ENCODE data around the gene RAB11A. TPM values are rescaled to one million over a fixed set of nuclear protein-coding genes. Genes with fewer than 3 reads are reported as not detected.
"Not testable (repeated sequence)": the region's sequence is repeated elsewhere in the genome, so short reads cannot be mapped to it uniquely, and the experiment has no call there.

The RAB11A gene
- total and polyA plus RNA-seq, 4 experiments from 2014 or later = 84.7 to 265 (median 171) TPM

GRCh38 chr15:65870889-65871533, 1.7 kb downstream of the RAB11A start:
- Mint-ChIP-seq H3K9me3 (peaks cover 0 to 8% (median 0%) of the 10 kb centered on the region in 8 donors), H3K4me1 (peaks cover 22 to 56% (median 35%) of the 10 kb centered on the region in 4 donors), H3K27ac (peak overlapping the region; percentile 98 to 100 (median 99)), H3K36me3 (peaks cover 4 to 33% of the 10 kb centered on the region in 2 donors), H3K4me3 (peak overlapping the region; percentile 95 to 100 (median 98)), H3K27me3 (peaks cover 0 to 5% of the 10 kb centered on the region in 2 donors)
- Histone ChIP-seq H3K9me3 (ENCODE audit: control insufficient read depth in 1 of 2, low read length in 2 of 2) (no peaks in the 10 kb centered on the region), H3K4me3 (ENCODE audit: low read length in 2 of 2) (peak overlapping the region; percentile 92 to 99), H3K4me1 (ENCODE audit: insufficient read depth, low read length) (peaks cover 44% of the 10 kb centered on the region), H3K27me3 (ENCODE audit: insufficient read depth, low read length) (no peaks in the 10 kb centered on the region), H3K27ac (ENCODE audit: low read depth, low read length) (peak overlapping the region; percentile 89), H3K36me3 (ENCODE audit: insufficient read depth, low read length) (no peaks in the 10 kb centered on the region)
- DNase-seq = no peak
- ChIA-PET POLR2A (ENCODE audit: partially characterized antibody) (interaction anchor here (0.6 to 2.9 kb wide), 6 partner anchors 13 to 1519 kb away, joined by 3 to 41 read pairs (median 12); partner anchors contain the start of genes DENND4A and INTS14), CTCF (ENCODE audit: partially characterized antibody) (interaction anchor here (1.5 to 3.8 kb wide), 3 partner anchors 17 to 260 kb away, joined by 4 to 20 read pairs (median 6); partner anchors contain the start of gene INTS14)
- intact Hi-C loops (cut with micrococcal nuclease) = loop anchor here (2.0 kb wide), 1 partner anchor 18 kb away; no protein-coding TSS in a partner anchor

- Mint-ChIP-seq H3K36me3 (peaks cover 4 to 37% of the 10 kb centered on the region in 2 donors), H3K4me1 (peaks cover 22 to 56% (median 35%) of the 10 kb centered on the region in 4 donors), H3K27ac (peak overlapping the region in 1 of 7 donors; percentile 23)
- peaks cover 48% of the 10 kb centered on the region for H3K4me1 ChIP-seq (ENCODE audit: insufficient read depth, low read length)
- H3K9me3 Mint-ChIP-seq; H3K4me3 ChIP-seq (ENCODE audit: low read length in 2 of 2); H3K36me3 ChIP-seq (ENCODE audit: insufficient read depth, low read length); H3K27me3 ChIP-seq (ENCODE audit: insufficient read depth, low read length); CTCF ChIA-PET (ENCODE audit: partially characterized antibody); H3K4me3 Mint-ChIP-seq; DNase-seq; H3K9me3 ChIP-seq (ENCODE audit: control insufficient read depth in 1 of 2, low read length in 2 of 2); H3K27me3 Mint-ChIP-seq; H3K27ac ChIP-seq (ENCODE audit: low read depth, low read length): not testable (repeated sequence)
- POLR2A ChIA-PET (ENCODE audit: partially characterized antibody) = interaction anchor here (0.7 kb wide), 1 partner anchor 10 kb away, joined by 3 read pairs; no protein-coding TSS in a partner anchor
- intact Hi-C loops (cut with micrococcal nuclease) = loop anchor here (2.0 kb wide), 1 partner anchor 17 kb away; no protein-coding TSS in a partner anchor
These were observed 2.6 kb downstream of the RAB11A start for GRCh38 chr15:65871886-65872285.

- H3K27me3 ChIP-seq (ENCODE audit: insufficient read depth, low read length); intact Hi-C loops (cut with micrococcal nuclease); DNase-seq; H3K9me3 ChIP-seq (ENCODE audit: control insufficient read depth in 1 of 2, low read length in 2 of 2); H3K27me3 Mint-ChIP-seq; H3K27ac ChIP-seq (ENCODE audit: low read depth, low read length); H3K4me3 ChIP-seq (ENCODE audit: low read length in 2 of 2); H3K9me3 Mint-ChIP-seq; H3K36me3 ChIP-seq (ENCODE audit: insufficient read depth, low read length); CTCF ChIA-PET (ENCODE audit: partially characterized antibody): not testable (repeated sequence)
- H3K27ac Mint-ChIP-seq = peak overlapping the region in 2 of 7 donors; percentile 64 to 72
- peak overlapping the region in 5 of 8 donors; percentile 10 to 65 (median 47) for H3K4me3 Mint-ChIP-seq
- POLR2A ChIA-PET (ENCODE audit: partially characterized antibody) = interaction anchor here (0.7 kb wide), 1 partner anchor 9 kb away, joined by 3 read pairs; no protein-coding TSS in a partner anchor
- peaks cover 25 to 62% (median 39%) of the 10 kb centered on the region in 4 donors for H3K4me1 Mint-ChIP-seq
- peaks cover 48% of the 10 kb centered on the region for H3K4me1 ChIP-seq (ENCODE audit: insufficient read depth, low read length)
- H3K36me3 Mint-ChIP-seq = peaks cover 10 to 42% of the 10 kb centered on the region in 2 donors
These were observed 3.3 kb downstream of the RAB11A start for GRCh38 chr15:65872596-65872995.

GRCh38 chr15:65873256-65873655, 4.0 kb downstream of the RAB11A start:
- intact Hi-C loops (cut with micrococcal nuclease) = no loop called here

GRCh38 chr15:65875458-65875857, 6.2 kb downstream of the RAB11A start:
- H3K4me1 ChIP-seq (ENCODE audit: insufficient read depth, low read length) = peaks cover 43% of the 10 kb centered on the region
- no peaks in the 10 kb centered on the region for H3K9me3 ChIP-seq (ENCODE audit: control insufficient read depth in 1 of 2, low read length in 2 of 2)
- H3K4me3 Mint-ChIP-seq = peak overlapping the region in 1 of 8 donors; percentile 5
- peak overlapping the region in 1 of 7 donors; percentile 25 for H3K27ac Mint-ChIP-seq
- H3K9me3 Mint-ChIP-seq = no peaks in the 10 kb centered on the region
- H3K4me3 ChIP-seq (ENCODE audit: low read length in 2 of 2) = no peak overlapping the region
- peaks cover 32% of the 10 kb centered on the region for H3K36me3 ChIP-seq (ENCODE audit: insufficient read depth, low read length)
- H3K36me3 Mint-ChIP-seq = peaks cover 24 to 46% of the 10 kb centered on the region in 2 donors
- peaks cover 28 to 46% (median 38%) of the 10 kb centered on the region in 4 donors for H3K4me1 Mint-ChIP-seq
- CTCF ChIA-PET (ENCODE audit: partially characterized antibody) = interaction anchor here (1.3 kb wide), 1 partner anchor 13 kb away, joined by 4 read pairs; no protein-coding TSS in a partner anchor
- POLR2A ChIA-PET (ENCODE audit: partially characterized antibody) = interaction anchor here (0.6 kb wide), 1 partner anchor 1174 kb away, joined by 3 read pairs; no protein-coding TSS in a partner anchor
- DNase-seq = no peak
- H3K27me3 Mint-ChIP-seq = no peaks in the 10 kb centered on the region
- intact Hi-C loops (cut with micrococcal nuclease) = no loop called here
- no peak overlapping the region for H3K27ac ChIP-seq (ENCODE audit: low read depth, low read length)
- H3K27me3 ChIP-seq (ENCODE audit: insufficient read depth, low read length) = no peaks in the 10 kb centered on the region

More at GRCh38 chr15:65873256-65873655, 4.0 kb downstream of the RAB11A start:
- H3K27ac ChIP-seq (ENCODE audit: low read depth, low read length) = no peak overlapping the region
- peaks cover 27 to 67% (median 41%) of the 10 kb centered on the region in 4 donors for H3K4me1 Mint-ChIP-seq
- H3K36me3 Mint-ChIP-seq = peaks cover 16 to 49% of the 10 kb centered on the region in 2 donors
- H3K9me3 ChIP-seq (ENCODE audit: control insufficient read depth in 1 of 2, low read length in 2 of 2) = no peaks in the 10 kb centered on the region
- H3K4me1 ChIP-seq (ENCODE audit: insufficient read depth, low read length) = peaks cover 48% of the 10 kb centered on the region
- ChIA-PET CTCF (ENCODE audit: partially characterized antibody) (no interaction called here), POLR2A (ENCODE audit: partially characterized antibody) (no interaction called here)
- H3K9me3 Mint-ChIP-seq = peaks cover 0 to 8% (median 0%) of the 10 kb centered on the region in 8 donors
- H3K27ac Mint-ChIP-seq = peak overlapping the region in 1 of 7 donors; percentile 64
- no peak overlapping the region for H3K4me3 Mint-ChIP-seq
- DNase-seq = no peak
- peaks cover 15% of the 10 kb centered on the region for H3K36me3 ChIP-seq (ENCODE audit: insufficient read depth, low read length)
- no peaks in the 10 kb centered on the region for H3K27me3 ChIP-seq (ENCODE audit: insufficient read depth, low read length)
- no peak overlapping the region for H3K4me3 ChIP-seq (ENCODE audit: low read length in 2 of 2)
- peaks cover 0 to 5% of the 10 kb centered on the region in 2 donors for H3K27me3 Mint-ChIP-seq

- Histone ChIP-seq H3K27me3 (ENCODE audit: insufficient read depth, low read length) (no peaks in the 10 kb centered on the region), H3K36me3 (ENCODE audit: insufficient read depth, low read length) (peaks cover 43% of the 10 kb centered on the region), H3K4me3 (ENCODE audit: low read length in 2 of 2) (no peak overlapping the region), H3K4me1 (ENCODE audit: insufficient read depth, low read length) (peaks cover 38% of the 10 kb centered on the region), H3K9me3 (ENCODE audit: control insufficient read depth in 1 of 2, low read length in 2 of 2) (no peaks in the 10 kb centered on the region), H3K27ac (ENCODE audit: low read depth, low read length) (no peak overlapping the region)
- DNase-seq = no peak
- ChIA-PET CTCF (ENCODE audit: partially characterized antibody) (interaction anchor here (1.0 to 1.4 kb wide), 2 partner anchors 9 to 239 kb away, joined by 3 to 4 read pairs; partner anchors contain the start of gene RAB11A), POLR2A (ENCODE audit: partially characterized antibody) (interaction anchor here (2.7 kb wide), 1 partner anchor 9 kb away, joined by 17 read pairs; the partner anchor contains the start of gene RAB11A)
- no peak overlapping the region for H3K4me3 Mint-ChIP-seq
- no peaks in the 10 kb centered on the region for H3K9me3 Mint-ChIP-seq
- no peaks in the 10 kb centered on the region for H3K27me3 Mint-ChIP-seq
- H3K4me1 Mint-ChIP-seq = peaks cover 29 to 51% (median 37%) of the 10 kb centered on the region in 4 donors
- H3K36me3 Mint-ChIP-seq = peaks cover 32 to 57% of the 10 kb centered on the region in 2 donors
- peak overlapping the region in 3 of 7 donors; percentile 8 to 68 (median 49) for H3K27ac Mint-ChIP-seq
- intact Hi-C loops (cut with micrococcal nuclease) = no loop called here
These were observed 8.5 kb downstream of the RAB11A start for GRCh38 chr15:65877749-65878148.

All from CD4-positive, alpha-beta memory T cell (primary cell).